ENCODE data around the gene HBE1. TPM values are rescaled to one million over a fixed set of nuclear protein-coding genes. Genes with fewer than 3 reads are reported as not detected.

The HBE1 gene
- total RNA-seq, 1 experiment from 2014 or later = not detected

DNA sequence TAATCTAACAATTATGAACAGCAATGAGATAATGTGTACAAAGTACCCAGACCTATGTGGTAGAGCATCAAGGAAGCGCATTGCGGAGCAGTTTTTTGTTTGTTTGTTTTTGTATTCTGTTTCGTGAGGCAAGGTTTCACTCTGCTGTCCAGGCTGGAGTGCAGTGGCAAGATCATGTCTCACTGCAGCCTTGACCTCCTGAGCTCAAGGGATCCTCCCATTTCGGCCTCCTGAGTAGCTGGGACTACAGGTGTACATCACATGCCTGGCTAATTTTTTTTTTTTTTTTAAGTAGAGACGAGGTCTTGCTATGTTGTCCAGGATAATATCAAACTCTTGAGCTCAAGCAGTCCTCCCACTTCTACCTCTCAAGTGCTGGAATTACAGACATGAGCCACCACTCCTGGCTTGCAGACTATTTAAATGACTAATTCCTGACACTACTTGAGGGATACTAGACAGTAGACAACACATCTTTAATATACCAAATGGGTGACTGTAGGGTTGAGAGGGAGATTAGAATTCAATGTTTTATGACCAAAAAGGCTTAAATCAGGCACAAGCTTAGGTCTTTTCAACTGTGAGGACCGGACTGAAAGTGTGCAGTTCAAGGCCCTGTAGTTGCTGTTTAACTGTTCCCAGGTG, 19.3 kb upstream of the HBE1 start:
- H2AFZ ChIP-seq (ENCODE audit: low read length) = no peak overlapping the region

DNA sequence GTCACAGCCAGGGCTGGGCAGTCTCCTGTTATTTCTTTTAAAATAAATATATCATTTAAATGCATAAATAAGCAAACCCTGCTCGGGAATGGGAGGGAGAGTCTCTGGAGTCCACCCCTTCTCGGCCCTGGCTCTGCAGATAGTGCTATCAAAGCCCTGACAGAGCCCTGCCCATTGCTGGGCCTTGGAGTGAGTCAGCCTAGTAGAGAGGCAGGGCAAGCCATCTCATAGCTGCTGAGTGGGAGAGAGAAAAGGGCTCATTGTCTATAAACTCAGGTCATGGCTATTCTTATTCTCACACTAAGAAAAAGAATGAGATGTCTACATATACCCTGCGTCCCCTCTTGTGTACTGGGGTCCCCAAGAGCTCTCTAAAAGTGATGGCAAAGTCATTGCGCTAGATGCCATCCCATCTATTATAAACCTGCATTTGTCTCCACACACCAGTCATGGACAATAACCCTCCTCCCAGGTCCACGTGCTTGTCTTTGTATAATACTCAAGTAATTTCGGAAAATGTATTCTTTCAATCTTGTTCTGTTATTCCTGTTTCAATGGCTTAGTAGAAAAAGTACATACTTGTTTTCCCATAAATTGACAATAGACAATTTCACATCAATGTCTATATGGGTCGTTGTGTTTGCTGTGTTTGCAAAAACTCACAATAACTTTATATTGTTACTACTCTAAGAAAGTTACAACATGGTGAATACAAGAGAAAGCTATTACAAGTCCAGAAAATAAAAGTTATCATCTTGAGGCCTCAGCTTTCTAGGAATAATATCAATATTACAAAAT, 18.6 kb upstream of the HBE1 start:
- Histone ChIP-seq H3K4me1 (ENCODE audit: low read length) (no peaks in the 10 kb centered on the region), H3K36me3 (ENCODE audit: insufficient read depth, low read length) (no peaks in the 10 kb centered on the region), H3K27ac (ENCODE audit: low read length) (no peak overlapping the region), H3K27me3 (ENCODE audit: low read length) (no peaks in the 10 kb centered on the region), H3K79me2 (ENCODE audit: low read length) (no peaks in the 10 kb centered on the region), H3K9me2 (replicated peaks; ENCODE audit: insufficient read depth, low read length) (no peaks in the 10 kb centered on the region), H3K4me3 (ENCODE audit: low read length) (no peak overlapping the region), H3K9ac (ENCODE audit: low read length) (no peak overlapping the region), H4K20me1 (ENCODE audit: insufficient read depth, low read depth, low read length) (no peaks in the 10 kb centered on the region), H2AFZ (ENCODE audit: low read length) (no peak overlapping the region), H3K9me3 (ENCODE audit: low read length) (no peaks in the 10 kb centered on the region), H3K4me2 (ENCODE audit: low read depth, low read length, poor library complexity, severe bottlenecking) (no peak overlapping the region)
- DNase-seq = no peak

More for the DNA sequence above, 19.3 kb upstream of the HBE1 start:
- no peaks in the 10 kb centered on the region for H3K4me1 ChIP-seq (ENCODE audit: low read length)
- no peak overlapping the region for H3K27ac ChIP-seq (ENCODE audit: low read length)
- H3K9ac ChIP-seq (ENCODE audit: low read length) = no peak overlapping the region
- H3K9me3 ChIP-seq (ENCODE audit: low read length) = no peaks in the 10 kb centered on the region
- no peaks in the 10 kb centered on the region for H3K36me3 ChIP-seq (ENCODE audit: insufficient read depth, low read length)
- no peaks in the 10 kb centered on the region for H3K27me3 ChIP-seq (ENCODE audit: low read length)
- no peak overlapping the region for H3K4me2 ChIP-seq (ENCODE audit: low read depth, low read length, poor library complexity, severe bottlenecking)
- no peak overlapping the region for H3K4me3 ChIP-seq (ENCODE audit: low read length)
- H4K20me1 ChIP-seq (ENCODE audit: insufficient read depth, low read depth, low read length) = no peaks in the 10 kb centered on the region
- no peaks in the 10 kb centered on the region for H3K79me2 ChIP-seq (ENCODE audit: low read length)
- DNase-seq = no peak
- H3K9me2 ChIP-seq (replicated peaks; ENCODE audit: insufficient read depth, low read length) = no peaks in the 10 kb centered on the region

DNA sequence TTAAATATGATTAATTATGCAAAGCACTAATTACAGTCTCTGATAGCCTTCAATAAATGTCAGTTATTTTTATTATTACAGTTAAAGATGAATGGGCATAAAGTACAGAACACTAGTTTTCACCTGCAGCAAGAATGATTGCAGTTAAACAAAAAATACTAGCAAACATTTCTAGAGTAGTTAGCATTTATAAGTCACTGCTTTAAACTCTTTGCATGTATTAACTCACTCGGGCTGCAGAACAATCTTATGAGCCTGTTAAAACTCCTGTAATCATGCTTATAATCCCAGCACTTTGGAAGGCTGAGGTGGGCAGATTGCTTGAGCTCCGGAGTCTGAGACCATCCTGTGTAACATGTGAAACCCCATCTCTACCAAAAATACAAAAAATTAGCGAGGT, 17.2 kb upstream of the HBE1 start:
- H3K4me1 ChIP-seq (ENCODE audit: low read length) = no peaks in the 10 kb centered on the region
- H2AFZ ChIP-seq (ENCODE audit: low read length) = no peak overlapping the region
- no peaks in the 10 kb centered on the region for H3K27me3 ChIP-seq (ENCODE audit: low read length)
- H3K4me2 ChIP-seq (ENCODE audit: low read depth, low read length, poor library complexity, severe bottlenecking) = no peak overlapping the region
- no peaks in the 10 kb centered on the region for H3K36me3 ChIP-seq (ENCODE audit: insufficient read depth, low read length)
- H3K27ac ChIP-seq (ENCODE audit: low read length) = no peak overlapping the region
- no peak overlapping the region for H3K4me3 ChIP-seq (ENCODE audit: low read length)
- H4K20me1 ChIP-seq (ENCODE audit: insufficient read depth, low read depth, low read length) = no peaks in the 10 kb centered on the region
- no peaks in the 10 kb centered on the region for H3K9me3 ChIP-seq (ENCODE audit: low read length)
- no peaks in the 10 kb centered on the region for H3K9me2 ChIP-seq (replicated peaks; ENCODE audit: insufficient read depth, low read length)
- H3K9ac ChIP-seq (ENCODE audit: low read length) = no peak overlapping the region
- DNase-seq = no peak
- no peaks in the 10 kb centered on the region for H3K79me2 ChIP-seq (ENCODE audit: low read length)

DNA sequence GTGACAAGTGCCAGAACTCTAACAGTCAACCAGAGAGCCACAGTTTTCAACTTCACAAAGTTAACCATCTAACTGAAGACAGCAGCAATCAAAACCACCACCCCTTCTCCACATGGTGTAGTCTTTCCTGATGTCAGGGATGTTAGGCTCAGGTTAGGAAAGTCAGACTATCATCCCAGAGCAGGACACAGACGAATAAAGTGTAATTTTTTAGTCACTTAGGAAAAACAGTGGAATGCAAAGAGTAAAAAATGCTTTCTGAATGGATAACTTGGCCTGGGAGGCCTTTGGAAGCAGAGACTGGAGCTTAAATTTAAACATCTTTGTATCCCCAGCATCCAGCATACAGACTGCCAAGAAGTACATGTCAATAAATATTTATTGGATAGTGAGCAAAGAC, 16.6 kb upstream of the HBE1 start:
- H3K79me2 ChIP-seq (ENCODE audit: low read length) = no peaks in the 10 kb centered on the region
- H4K20me1 ChIP-seq (ENCODE audit: insufficient read depth, low read depth, low read length) = no peaks in the 10 kb centered on the region
- H3K36me3 ChIP-seq (ENCODE audit: insufficient read depth, low read length) = no peaks in the 10 kb centered on the region
- H3K9me2 ChIP-seq (replicated peaks; ENCODE audit: insufficient read depth, low read length) = no peaks in the 10 kb centered on the region
- no peaks in the 10 kb centered on the region for H3K4me1 ChIP-seq (ENCODE audit: low read length)
- H2AFZ ChIP-seq (ENCODE audit: low read length) = no peak overlapping the region
- H3K4me3 ChIP-seq (ENCODE audit: low read length) = no peak overlapping the region
- H3K27ac ChIP-seq (ENCODE audit: low read length) = no peak overlapping the region
- H3K27me3 ChIP-seq (ENCODE audit: low read length) = no peaks in the 10 kb centered on the region
- H3K9ac ChIP-seq (ENCODE audit: low read length) = no peak overlapping the region
- H3K4me2 ChIP-seq (ENCODE audit: low read depth, low read length, poor library complexity, severe bottlenecking) = no peak overlapping the region
- no peak for DNase-seq
- H3K9me3 ChIP-seq (ENCODE audit: low read length) = no peaks in the 10 kb centered on the region

DNA sequence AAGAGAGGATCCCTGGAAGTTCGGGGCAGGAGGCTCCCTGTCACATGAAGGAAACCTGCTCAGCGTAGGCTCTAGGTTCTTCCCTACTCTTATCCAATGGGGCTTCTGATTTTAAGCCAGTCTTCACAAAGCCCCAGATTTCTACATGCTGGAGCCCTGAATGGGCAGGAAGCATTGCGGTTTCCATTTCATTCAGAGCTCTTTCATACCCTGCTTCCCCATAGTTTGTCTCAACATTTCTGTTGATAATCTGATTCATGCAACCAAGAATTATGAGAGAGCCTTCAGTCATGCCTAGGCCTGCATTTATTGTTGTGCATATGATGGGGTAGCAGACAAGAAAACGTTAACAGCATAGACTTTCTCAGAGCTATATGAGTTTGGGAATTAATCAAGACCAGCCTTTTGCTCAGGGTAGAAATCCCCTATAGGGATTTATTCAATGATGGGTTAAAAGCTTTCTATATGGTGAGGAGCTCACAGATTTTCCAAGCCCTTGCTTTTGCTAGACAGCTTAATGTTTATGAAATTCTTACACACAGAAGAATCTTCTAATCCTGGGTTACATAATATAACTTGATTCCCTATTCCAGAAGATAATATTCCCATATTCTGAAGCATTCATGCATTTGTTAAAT, 16.1 kb upstream of the HBE1 start:
- Histone ChIP-seq H3K27ac (ENCODE audit: low read length) (no peak overlapping the region), H3K4me1 (ENCODE audit: low read length) (no peaks in the 10 kb centered on the region), H2AFZ (ENCODE audit: low read length) (no peak overlapping the region), H3K9ac (ENCODE audit: low read length) (no peak overlapping the region), H3K36me3 (ENCODE audit: insufficient read depth, low read length) (no peaks in the 10 kb centered on the region), H3K9me2 (replicated peaks; ENCODE audit: insufficient read depth, low read length) (no peaks in the 10 kb centered on the region), H4K20me1 (ENCODE audit: insufficient read depth, low read depth, low read length) (no peaks in the 10 kb centered on the region), H3K79me2 (ENCODE audit: low read length) (no peaks in the 10 kb centered on the region), H3K9me3 (ENCODE audit: low read length) (no peaks in the 10 kb centered on the region), H3K4me3 (ENCODE audit: low read length) (no peak overlapping the region), H3K4me2 (ENCODE audit: low read depth, low read length, poor library complexity, severe bottlenecking) (no peak overlapping the region), H3K27me3 (ENCODE audit: low read length) (no peaks in the 10 kb centered on the region)
- DNase-seq = no peak

DNA sequence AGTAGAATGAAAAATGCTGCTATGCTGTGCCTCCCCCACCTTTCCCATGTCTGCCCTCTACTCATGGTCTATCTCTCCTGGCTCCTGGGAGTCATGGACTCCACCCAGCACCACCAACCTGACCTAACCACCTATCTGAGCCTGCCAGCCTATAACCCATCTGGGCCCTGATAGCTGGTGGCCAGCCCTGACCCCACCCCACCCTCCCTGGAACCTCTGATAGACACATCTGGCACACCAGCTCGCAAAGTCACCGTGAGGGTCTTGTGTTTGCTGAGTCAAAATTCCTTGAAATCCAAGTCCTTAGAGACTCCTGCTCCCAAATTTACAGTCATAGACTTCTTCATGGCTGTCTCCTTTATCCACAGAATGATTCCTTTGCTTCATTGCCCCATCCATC, 14.9 kb upstream of the HBE1 start:
- Histone ChIP-seq H3K9me3 (ENCODE audit: low read length) (no peaks in the 10 kb centered on the region), H3K27ac (ENCODE audit: low read length) (no peak overlapping the region), H3K4me3 (ENCODE audit: low read length) (no peak overlapping the region), H4K20me1 (ENCODE audit: insufficient read depth, low read depth, low read length) (no peaks in the 10 kb centered on the region), H3K4me2 (ENCODE audit: low read depth, low read length, poor library complexity, severe bottlenecking) (no peak overlapping the region), H3K9me2 (replicated peaks; ENCODE audit: insufficient read depth, low read length) (no peaks in the 10 kb centered on the region), H3K79me2 (ENCODE audit: low read length) (no peaks in the 10 kb centered on the region), H2AFZ (ENCODE audit: low read length) (no peak overlapping the region), H3K27me3 (ENCODE audit: low read length) (no peaks in the 10 kb centered on the region), H3K36me3 (ENCODE audit: insufficient read depth, low read length) (no peaks in the 10 kb centered on the region), H3K4me1 (ENCODE audit: low read length) (0 out of 2 replicates have a peak, but pooled peaks cover 2% of the 10 kb centered on the region), H3K9ac (ENCODE audit: low read length) (no peak overlapping the region)
- DNase-seq = no peak

DNA sequence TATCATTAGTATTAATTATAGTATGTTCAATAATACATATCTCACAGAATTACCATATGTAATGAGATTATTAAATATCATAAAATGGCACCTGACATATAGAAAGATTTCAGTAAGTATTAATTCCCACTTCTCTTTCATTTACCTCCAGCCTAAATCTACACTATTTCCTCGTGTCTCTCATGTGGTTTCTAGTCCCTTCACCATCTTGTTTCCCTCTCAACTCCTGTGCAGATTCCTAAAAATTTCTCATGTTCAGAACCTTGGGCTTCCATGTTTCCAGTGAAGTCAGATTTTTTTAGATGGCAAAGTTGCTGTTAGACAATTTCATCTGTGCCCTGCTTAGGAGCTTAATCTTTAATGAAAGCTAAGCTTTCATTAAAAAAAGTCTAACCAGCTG, 14.1 kb upstream of the HBE1 start:
- no peak overlapping the region for H3K4me3 ChIP-seq (ENCODE audit: low read length)
- no peaks in the 10 kb centered on the region for H3K9me3 ChIP-seq (ENCODE audit: low read length)
- no peaks in the 10 kb centered on the region for H3K79me2 ChIP-seq (ENCODE audit: low read length)
- no peak overlapping the region for H3K27ac ChIP-seq (ENCODE audit: low read length)
- no peaks in the 10 kb centered on the region for H3K36me3 ChIP-seq (ENCODE audit: insufficient read depth, low read length)
- no peak overlapping the region for H3K4me2 ChIP-seq (ENCODE audit: low read depth, low read length, poor library complexity, severe bottlenecking)
- H3K9me2 ChIP-seq (replicated peaks; ENCODE audit: insufficient read depth, low read length) = no peaks in the 10 kb centered on the region
- H3K27me3 ChIP-seq (ENCODE audit: low read length) = no peaks in the 10 kb centered on the region
- no peak overlapping the region for H3K9ac ChIP-seq (ENCODE audit: low read length)
- DNase-seq = no peak
- H3K4me1 ChIP-seq (ENCODE audit: low read length) = 0 out of 2 replicates have a peak, but pooled peaks cover 2% of the 10 kb centered on the region
- no peak overlapping the region for H2AFZ ChIP-seq (ENCODE audit: low read length)
- H4K20me1 ChIP-seq (ENCODE audit: insufficient read depth, low read depth, low read length) = no peaks in the 10 kb centered on the region

DNA sequence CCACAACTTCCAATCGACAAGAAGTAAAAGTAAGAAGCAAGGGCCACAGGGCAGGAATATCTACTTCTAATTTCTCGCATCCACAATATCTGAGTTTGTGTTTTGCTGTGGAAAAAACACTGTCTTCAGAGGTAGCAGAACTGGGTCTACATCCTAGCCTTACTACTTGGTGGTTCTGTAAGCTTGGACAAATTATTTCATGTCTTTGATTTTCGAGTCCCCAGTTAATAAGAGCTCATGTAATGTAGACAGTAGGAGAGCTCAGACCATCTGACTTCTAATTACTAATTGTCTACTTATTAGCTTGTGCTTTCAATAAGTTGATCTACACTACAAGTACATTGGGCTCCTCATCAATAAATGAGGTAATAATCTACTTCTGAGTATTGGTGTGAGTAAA, 13.3 kb upstream of the HBE1 start:
- H3K36me3 ChIP-seq (ENCODE audit: insufficient read depth, low read length) = no peaks in the 10 kb centered on the region
- H3K9me3 ChIP-seq (ENCODE audit: low read length) = no peaks in the 10 kb centered on the region
- no peaks in the 10 kb centered on the region for H3K27me3 ChIP-seq (ENCODE audit: low read length)
- no peaks in the 10 kb centered on the region for H3K79me2 ChIP-seq (ENCODE audit: low read length)
- no peak overlapping the region for H3K9ac ChIP-seq (ENCODE audit: low read length)
- H3K4me3 ChIP-seq (ENCODE audit: low read length) = no peak overlapping the region
- no peak overlapping the region for H3K27ac ChIP-seq (ENCODE audit: low read length)
- no peak overlapping the region for H2AFZ ChIP-seq (ENCODE audit: low read length)
- no peak overlapping the region for H3K4me2 ChIP-seq (ENCODE audit: low read depth, low read length, poor library complexity, severe bottlenecking)
- H4K20me1 ChIP-seq (ENCODE audit: insufficient read depth, low read depth, low read length) = no peaks in the 10 kb centered on the region
- no peak for DNase-seq
- 0 out of 2 replicates have a peak, but pooled peaks cover 2% of the 10 kb centered on the region for H3K4me1 ChIP-seq (ENCODE audit: low read length)
- no peaks in the 10 kb centered on the region for H3K9me2 ChIP-seq (replicated peaks; ENCODE audit: insufficient read depth, low read length)

All from Karpas-422 (cell line).